ENCODE results near the gene INPP5F. TPM values are rescaled to one million over a fixed set of nuclear protein-coding genes. Genes with fewer than 3 reads are reported as not detected.

INPP5F gene
- total and polyA plus RNA-seq, 2 donors (not counting 1 experiment from before 2014, with no cell fraction given) = 11.2 to 37.5 TPM

- Histone ChIP-seq H3K9ac (ENCODE audit: low read length) (no peak overlapping the region), H3K9me3 (ENCODE audit: control extremely low read depth in 1 of 3, control insufficient read depth in 2 of 3, insufficient read depth in 1 of 3, low read length in 2 of 3) (peaks cover 0 to 3% (median 0%) of the 10 kb centered on the region in 3 donors), H3K27ac (ENCODE audit: low read length in 2 of 2) (no peak overlapping the region), H2AFZ (ENCODE audit: insufficient read depth, low read depth, low read length, poor library complexity, severe bottlenecking) (no peak overlapping the region), H4K20me1 (ENCODE audit: control insufficient read depth, insufficient read depth, low read length, poor library complexity, severe bottlenecking) (no peaks in the 10 kb centered on the region), H3K27me3 (replicated peaks in 1 of 4; ENCODE audit: control extremely low read depth in 1 of 4, control insufficient read depth in 3 of 4, insufficient read depth in 4 of 4, low read length in 3 of 4) (no peaks in the 10 kb centered on the region), H3K4me1 (ENCODE audit: control insufficient read depth in 2 of 2, insufficient read depth in 2 of 2, low read length in 2 of 2) (peaks cover 30 to 39% of the 10 kb centered on the region in 2 donors), H3K4me3 (ENCODE audit: control extremely low read depth in 1 of 5, extremely low read depth in 1 of 5, insufficient read depth in 1 of 5, low read depth in 2 of 5, low read length in 4 of 5) (no peak overlapping the region), H3K79me2 (ENCODE audit: control insufficient read depth, insufficient read depth, low read length) (no peaks in the 10 kb centered on the region), H3K36me3 (replicated peaks in 1 of 2; ENCODE audit: control extremely low read depth in 1 of 2, control insufficient read depth in 1 of 2, extremely low read depth in 1 of 2, insufficient read depth in 2 of 2, low read length in 1 of 2) (no peaks in the 10 kb centered on the region), H3K4me2 (replicated peaks; ENCODE audit: low read depth, low read length, poor library complexity, severe bottlenecking) (no peak overlapping the region)
- H3K27me3 Mint-ChIP-seq = no peaks in the 10 kb centered on the region
- CTCF ChIA-PET = interaction anchor here (1.1 to 2.4 kb wide), 2 partner anchors 59 to 128 kb away, joined by 3 to 10 read pairs; no protein-coding TSS in a partner anchor
- H3K4me3 Mint-ChIP-seq = no peak overlapping the region
- 67% methylated on average over 2 of the region's 3 CpGs for WGBS (ENCODE audit: insufficient coverage)
- H3K4me1 Mint-ChIP-seq = peaks cover 53% of the 10 kb centered on the region
- no peak for ATAC-seq (ENCODE audit: low read depth)
- H3K27ac Mint-ChIP-seq = no peak overlapping the region
- no peaks in the 10 kb centered on the region for H3K9me3 Mint-ChIP-seq (ENCODE audit: insufficient read depth)
- TF ChIP-seq EZH2 (IDR thresholded peaks at IDR 0.05; ENCODE audit: borderline replicate concordance, insufficient read depth, low read depth, low read length, poor library complexity, severe bottlenecking) (no peak), CTCF (IDR thresholded peaks at IDR 0.05) (no peak)
- DNase-seq = no peak
- intact Hi-C loops (cut with micrococcal nuclease) = no loop called here
- POLR2A ChIA-PET = interaction anchor here (0.6 to 0.7 kb wide), 2 partner anchors 40 to 60 kb away, joined by 4 to 7 read pairs; no protein-coding TSS in a partner anchor
Measured at GRCh38 chr10:119691726-119692125, 34.1 kb upstream of the INPP5F start.

- no peaks in the 10 kb centered on the region for H3K9me3 Mint-ChIP-seq (ENCODE audit: insufficient read depth)
- Histone ChIP-seq H3K4me2 (replicated peaks; ENCODE audit: low read depth, low read length, poor library complexity, severe bottlenecking) (peak overlapping the region; percentile 43), H3K36me3 (replicated peaks in 1 of 2; ENCODE audit: control extremely low read depth in 1 of 2, control insufficient read depth in 1 of 2, extremely low read depth in 1 of 2, insufficient read depth in 2 of 2, low read length in 1 of 2) (no peaks in the 10 kb centered on the region), H3K79me2 (ENCODE audit: control insufficient read depth, insufficient read depth, low read length) (no peaks in the 10 kb centered on the region), H3K9me3 (ENCODE audit: control extremely low read depth in 1 of 3, control insufficient read depth in 2 of 3, insufficient read depth in 1 of 3, low read length in 2 of 3) (peaks cover 0 to 3% (median 0%) of the 10 kb centered on the region in 3 donors), H2AFZ (ENCODE audit: insufficient read depth, low read depth, low read length, poor library complexity, severe bottlenecking) (no peak overlapping the region), H4K20me1 (ENCODE audit: control insufficient read depth, insufficient read depth, low read length, poor library complexity, severe bottlenecking) (no peaks in the 10 kb centered on the region), H3K9ac (ENCODE audit: low read length) (no peak overlapping the region), H3K27ac (ENCODE audit: low read length in 2 of 2) (no peak overlapping the region), H3K27me3 (replicated peaks in 1 of 4; ENCODE audit: control extremely low read depth in 1 of 4, control insufficient read depth in 3 of 4, insufficient read depth in 4 of 4, low read length in 3 of 4) (no peaks in the 10 kb centered on the region), H3K4me3 (ENCODE audit: control extremely low read depth in 1 of 5, extremely low read depth in 1 of 5, insufficient read depth in 1 of 5, low read depth in 2 of 5, low read length in 4 of 5) (no peak overlapping the region), H3K4me1 (ENCODE audit: control insufficient read depth in 2 of 2, insufficient read depth in 2 of 2, low read length in 2 of 2) (peaks cover 17 to 23% of the 10 kb centered on the region in 2 donors)
- intact Hi-C loops (cut with micrococcal nuclease) = no loop called here
- peaks cover 40% of the 10 kb centered on the region for H3K4me1 Mint-ChIP-seq
- 63% methylated on average over 4 of the region's 6 CpGs for WGBS (ENCODE audit: insufficient coverage)
- no peaks in the 10 kb centered on the region for H3K27me3 Mint-ChIP-seq
- ATAC-seq (ENCODE audit: low read depth) = peak; percentile 28
- peak overlapping the region; percentile 2 for H3K27ac Mint-ChIP-seq
- ChIA-PET POLR2A (interaction anchor here (0.7 kb wide), 1 partner anchor 175 kb away, joined by 4 read pairs; no protein-coding TSS in a partner anchor), CTCF (interaction anchor here (0.8 to 4.8 kb wide), 5 partner anchors 9 to 166 kb away, joined by 3 to 23 read pairs (median 6); partner anchors contain the start of gene INPP5F)
- TF ChIP-seq CTCF (IDR thresholded peaks at IDR 0.05) (no peak), EZH2 (IDR thresholded peaks at IDR 0.05; ENCODE audit: borderline replicate concordance, insufficient read depth, low read depth, low read length, poor library complexity, severe bottlenecking) (no peak)
- no peak overlapping the region for H3K4me3 Mint-ChIP-seq
- no peak for DNase-seq
Measured at GRCh38 chr10:119693262-119693957, 32.4 kb upstream of the INPP5F start.

Measured in B cell (primary cell).